ENCODE measurements around the gene TREX2.

- TF ChIP-seq MXI1 (IDR thresholded peaks at IDR 0.05; ENCODE audit: low read depth, low read length): no peak
- TF ChIP-seq FOXJ3 (CRISPR knock-in tag; IDR thresholded peaks at IDR 0.05): no peak
- no peak for TF ChIP-seq REST (IDR thresholded peaks at IDR 0.05; ENCODE audit: low read depth, low read length)
- no peak for TF ChIP-seq NFIC (IDR thresholded peaks at IDR 0.05; ENCODE audit: borderline replicate concordance)
- TF ChIP-seq PBX3 (IDR thresholded peaks at IDR 0.05): no peak
- no peak for TF ChIP-seq CHD2 (IDR thresholded peaks at IDR 0.05; ENCODE audit: low read length, partially characterized antibody)
- no peak for TF ChIP-seq EP300 (IDR thresholded peaks at IDR 0.05; ENCODE audit: borderline replicate concordance in 1 of 2, low read depth in 1 of 2, low read length in 1 of 2)
- TF ChIP-seq CTCF (IDR thresholded peaks at IDR 0.05): no peak
- no peak for TF ChIP-seq POLR2AphosphoS5 (IDR thresholded peaks at IDR 0.05; ENCODE audit: low read depth, low read length)
- no peak for TF ChIP-seq ELF1 (IDR thresholded peaks at IDR 0.05)
- no peak for TF ChIP-seq GATA2 (CRISPR knock-in tag; IDR thresholded peaks at IDR 0.05)
- no peak for TF ChIP-seq MEF2A (IDR thresholded peaks at IDR 0.05; ENCODE audit: borderline replicate concordance, low read depth)
- TF ChIP-seq RCOR1 (IDR thresholded peaks at IDR 0.05; ENCODE audit: low read length): no peak
These were observed 32.0 kb upstream of the TREX2 start for GRCh38 chrX:153477901-153478300.
